Adrenal gland (tissue), 5 donors: Measurements from ENCODE around the gene LRBA.

Source experiments
- CTCF ChIP-seq, 6 experiments: fragments of 450-650 bp in 4 of 6; fragments of 200-600 bp in 2 of 6; sonication (generic) in 1 of 6; IDR thresholded peaks; 1 replicate in 5 of 6; 2 replicates in 1 of 6; pipeline versions ENCODE4 v1.5.1 to v1.8.0; 2016 to 2021; ENCODE audit warnings: antibody characterized with exemption in 6 of 6, mild to moderate bottlenecking in 2 of 6, moderate library complexity in 1 of 6
- POLR2A ChIP-seq, 2 donors: fragments of 450-650 bp; IDR thresholded peaks; one replicate each; pipeline ENCODE4 v1.6.1; 2017; ENCODE audit warnings: antibody characterized with exemption in 2 of 2, mild to moderate bottlenecking in 2 of 2, moderate library complexity in 1 of 2
- donor health status: DM: no; HTN: no; CAD: no.

DNA sequence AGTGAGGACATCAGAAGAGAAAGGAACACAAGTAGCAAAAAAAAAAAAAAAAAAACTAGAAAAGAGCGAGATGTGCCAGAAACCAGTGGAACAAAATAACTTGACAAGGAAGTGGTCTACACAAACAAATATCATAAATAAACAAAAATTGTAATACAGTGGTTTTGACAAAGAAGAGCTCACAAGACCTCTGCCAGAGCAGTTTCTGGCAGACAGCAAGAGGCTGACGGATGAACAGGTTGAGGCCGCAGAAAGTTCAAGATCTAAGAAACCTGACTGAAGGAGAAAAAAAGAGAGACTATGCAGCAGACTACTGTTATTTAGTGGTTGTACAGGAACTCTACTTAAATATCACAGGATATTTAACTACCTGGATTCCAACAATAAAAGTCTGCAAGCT, 367.0 kb downstream of the LRBA start:
- TF ChIP-seq POLR2A (IDR thresholded peaks at IDR 0.05) (no peak), CTCF (IDR thresholded peaks at IDR 0.05) (no peak)
